Activated T-helper 2 cell treated with anti-CD3 and anti-CD28 coated beads, Interferon-gamma antibody, Interleukin-2, Interleukin-4, amounts not matched to agents 10 μg/mL and 5 μg/mL and 100 μg/mL, durations not matched to agents 14 hours and 24 hours and 36 hours (primary cell): ENCODE measurements around the gene PARVA. TPM values are rescaled to one million over a fixed set of nuclear protein-coding genes. Genes with fewer than 3 reads are reported as not detected.

Experiments used
- DNase-seq: peaks from one replicate; pipeline ENCODE4 v3.0.0; 2021; ENCODE audit warnings: low spot score
- H3K27ac Mint-ChIP-seq: one replicate; pipeline ENCODE4 v1.8.0; 2021; ENCODE audit warnings: mixed read lengths
- H3K27me3 Mint-ChIP-seq: one replicate; pipeline ENCODE4 v1.8.0; 2021; ENCODE audit warnings: low read depth, mixed read lengths
- H3K36me3 Mint-ChIP-seq: one replicate; pipeline ENCODE4 v1.8.0; 2021; ENCODE audit warnings: low read depth, mixed read lengths
- H3K4me1 Mint-ChIP-seq: one replicate; pipeline ENCODE4 v1.8.0; 2021; ENCODE audit warnings: low read depth, mixed read lengths
- H3K4me3 Mint-ChIP-seq: one replicate; pipeline ENCODE4 v1.8.0; 2021; ENCODE audit warnings: low read depth, mild to moderate bottlenecking, moderate library complexity, mixed read lengths
- H3K9me3 Mint-ChIP-seq: one replicate; pipeline ENCODE4 v1.8.0; 2021; ENCODE audit warnings: mixed read lengths
- intact Hi-C: fragments of 100-400 bp; cut with micrococcal nuclease; formaldehyde crosslinking; loops from one replicate; pipeline ENCODE4 v1.15.1; 2023
- total RNA-seq: library from RNA; stranded (reverse); gene quantifications from 2 replicates; pipeline ENCODE4 v1.2.3, GENCODE V29; 2022

The PARVA gene
- total RNA-seq, 1 donor from 2014 or later, result not detected

DNA sequence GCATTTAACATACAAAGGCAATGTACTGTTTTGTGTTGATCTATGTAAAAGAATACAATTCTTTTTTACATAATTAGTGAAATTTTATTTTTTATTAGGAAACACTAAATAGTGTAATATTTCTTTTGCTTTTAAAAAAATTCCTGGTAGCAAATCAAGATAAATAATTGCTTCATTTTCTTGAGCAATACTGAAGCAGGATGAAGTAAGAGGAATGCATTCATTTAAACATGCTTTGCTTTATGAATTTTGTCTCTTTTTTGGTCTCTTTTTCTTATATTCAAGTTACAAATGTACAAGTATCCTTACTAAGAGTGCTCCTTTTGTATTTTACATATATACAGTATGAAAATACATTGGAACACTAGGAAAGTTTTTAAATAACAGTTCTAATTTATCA lies 152.4 kb downstream of the PARVA start:
- H3K4me1 Mint-ChIP-seq, result no peaks in the 10 kb centered on the region
- no peaks in the 10 kb centered on the region for H3K36me3 Mint-ChIP-seq
- H3K9me3 Mint-ChIP-seq, result no peaks in the 10 kb centered on the region
- H3K27me3 Mint-ChIP-seq, result peaks cover 2% of the 10 kb centered on the region
- no peak for DNase-seq
- intact Hi-C loops, result no loop called here
- H3K27ac Mint-ChIP-seq, result no peak overlapping the region
- H3K4me3 Mint-ChIP-seq, result no peak overlapping the region

DNA sequence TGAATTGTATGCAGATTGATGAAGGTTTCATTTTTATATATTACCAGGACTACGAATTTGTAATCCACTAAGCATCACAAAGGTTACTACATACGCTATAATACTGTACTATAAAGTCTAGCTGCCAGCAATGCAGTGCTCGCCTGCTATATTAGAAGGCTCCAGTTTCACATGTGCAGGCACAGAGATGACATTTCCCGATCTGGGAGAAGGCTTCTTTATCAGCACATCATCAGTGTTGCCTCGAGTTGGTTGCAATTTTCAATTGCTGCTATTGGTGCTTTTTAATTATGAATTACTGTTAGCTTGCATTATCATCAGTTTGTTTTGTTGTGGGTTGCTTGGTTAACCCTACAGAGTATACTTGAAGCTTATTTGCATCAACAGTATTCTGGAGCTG lies 153.6 kb downstream of the PARVA start:
- Mint-ChIP-seq H3K27ac (no peak overlapping the region), H3K27me3 (peaks cover 2% of the 10 kb centered on the region), H3K9me3 (no peaks in the 10 kb centered on the region), H3K36me3 (no peaks in the 10 kb centered on the region), H3K4me3 (no peak overlapping the region), H3K4me1 (no peaks in the 10 kb centered on the region)
- intact Hi-C loops, result no loop called here
- no peak for DNase-seq

DNA sequence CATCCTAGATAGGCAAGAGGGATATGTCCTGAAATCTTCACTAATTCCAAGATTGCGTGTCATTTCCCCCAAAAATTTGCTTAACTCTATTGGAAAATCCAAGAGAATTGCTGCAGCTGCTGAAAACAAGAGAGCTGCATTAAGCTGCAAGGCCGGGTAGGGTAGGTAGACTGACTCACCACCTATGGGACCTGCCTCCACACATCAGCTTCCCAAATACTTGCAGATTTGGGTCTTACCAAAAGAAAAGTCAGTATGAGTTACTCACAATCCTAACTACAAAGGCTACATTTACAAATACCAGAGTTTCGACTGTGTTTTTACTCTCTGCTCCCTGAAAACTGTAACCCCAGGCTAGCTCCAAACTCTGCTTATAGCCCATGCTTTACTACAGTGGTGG lies 154.3 kb downstream of the PARVA start:
- no peak overlapping the region for H3K4me3 Mint-ChIP-seq
- H3K4me1 Mint-ChIP-seq, result no peaks in the 10 kb centered on the region
- intact Hi-C loops, result no loop called here
- DNase-seq, result no peak
- no peaks in the 10 kb centered on the region for H3K36me3 Mint-ChIP-seq
- no peak overlapping the region for H3K27ac Mint-ChIP-seq
- peaks cover 2% of the 10 kb centered on the region for H3K27me3 Mint-ChIP-seq
- H3K9me3 Mint-ChIP-seq, result no peaks in the 10 kb centered on the region

DNA sequence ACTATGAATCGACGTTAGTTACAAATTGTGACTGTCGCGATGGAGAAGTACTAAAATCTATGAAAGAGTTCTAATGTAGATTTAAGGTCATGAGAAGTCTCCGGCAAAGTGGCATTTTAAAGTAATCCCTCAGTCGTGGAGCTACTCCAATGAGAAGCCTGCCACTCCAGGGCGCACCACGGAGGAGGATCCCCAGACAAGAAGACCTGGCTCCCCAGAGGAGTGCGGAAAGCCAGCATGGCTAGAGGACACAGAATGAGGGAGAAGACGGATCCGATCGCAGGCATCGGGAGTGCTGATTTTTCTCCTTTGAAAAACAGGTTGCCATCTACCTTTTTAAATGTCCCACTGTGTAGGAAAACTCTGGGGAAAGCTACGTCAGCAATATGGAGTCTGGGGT lies 155.2 kb downstream of the PARVA start:
- Mint-ChIP-seq H3K4me3 (no peak overlapping the region), H3K27me3 (peaks cover 6% of the 10 kb centered on the region), H3K36me3 (no peaks in the 10 kb centered on the region), H3K4me1 (no peaks in the 10 kb centered on the region), H3K27ac (no peak overlapping the region), H3K9me3 (no peaks in the 10 kb centered on the region)
- intact Hi-C loops, result no loop called here
- DNase-seq, result no peak

DNA sequence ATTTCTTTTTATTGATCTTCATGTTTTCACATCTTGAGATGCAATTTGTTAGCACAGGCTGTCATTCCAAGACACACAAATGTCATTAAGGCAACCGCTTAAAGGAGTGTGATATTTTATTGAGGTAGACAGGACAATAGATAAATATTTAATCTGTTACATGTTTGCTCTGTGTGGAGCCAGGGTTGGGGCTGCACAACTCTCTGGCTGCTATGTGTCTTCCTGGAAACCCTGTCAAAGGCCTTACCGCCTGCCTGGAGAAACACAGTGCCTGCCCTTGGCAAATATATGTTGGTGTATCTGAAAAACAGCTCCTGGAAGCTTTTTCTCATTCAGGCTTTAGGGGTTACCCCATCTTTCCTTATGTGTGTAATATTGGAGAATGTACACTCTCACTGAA lies 157.2 kb downstream of the PARVA start:
- H3K27me3 Mint-ChIP-seq, result peaks cover 6% of the 10 kb centered on the region
- no peak overlapping the region for H3K27ac Mint-ChIP-seq
- intact Hi-C loops, result no loop called here
- H3K9me3 Mint-ChIP-seq, result no peaks in the 10 kb centered on the region
- no peaks in the 10 kb centered on the region for H3K4me1 Mint-ChIP-seq
- H3K36me3 Mint-ChIP-seq, result no peaks in the 10 kb centered on the region
- no peak overlapping the region for H3K4me3 Mint-ChIP-seq
- DNase-seq, result no peak

DNA sequence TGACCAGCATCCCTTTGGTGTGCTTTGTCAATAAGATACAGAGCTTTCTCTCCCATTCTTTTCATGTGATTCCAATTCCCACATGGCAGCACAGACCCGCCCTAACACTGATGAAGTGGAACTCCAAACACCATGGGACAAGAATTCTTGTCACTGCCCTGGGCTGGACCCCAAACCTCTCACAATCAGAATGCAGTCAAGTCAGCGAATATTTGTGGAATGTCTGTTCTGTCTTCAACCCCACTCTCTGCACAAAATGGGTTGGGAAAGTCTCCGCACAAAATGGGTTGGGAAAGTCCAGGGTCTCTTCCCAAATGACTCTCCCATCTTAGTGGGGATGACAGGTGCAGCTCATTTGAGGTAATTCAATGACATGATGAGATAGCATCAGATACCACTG lies 157.9 kb downstream of the PARVA start:
- Mint-ChIP-seq H3K4me3 (no peak overlapping the region), H3K4me1 (no peaks in the 10 kb centered on the region), H3K27ac (no peak overlapping the region), H3K36me3 (no peaks in the 10 kb centered on the region), H3K9me3 (no peaks in the 10 kb centered on the region), H3K27me3 (peaks cover 6% of the 10 kb centered on the region)
- intact Hi-C loops, result no loop called here
- no peak for DNase-seq

DNA sequence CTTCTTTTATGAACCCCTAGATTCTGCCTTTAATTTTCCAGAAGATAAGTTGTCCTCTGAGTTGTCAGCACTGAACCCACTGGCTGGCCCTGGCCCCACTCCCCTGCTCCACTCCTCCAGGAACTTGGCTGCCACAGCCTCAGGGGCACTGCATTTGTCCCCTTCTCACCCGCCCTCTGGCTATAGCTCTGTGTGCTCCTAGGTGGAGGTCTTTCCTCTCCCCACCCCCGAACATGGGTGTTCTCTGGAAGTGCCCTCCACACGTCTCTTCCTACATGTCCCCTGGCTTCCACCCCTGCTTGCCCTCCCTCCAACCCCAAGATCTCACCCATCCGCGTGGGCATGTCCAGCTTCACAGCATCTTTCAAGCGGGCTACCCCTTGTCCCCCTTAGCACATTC lies 159.2 kb downstream of the PARVA start:
- intact Hi-C loops, result no loop called here
- peaks cover 4% of the 10 kb centered on the region for H3K27me3 Mint-ChIP-seq
- H3K27ac Mint-ChIP-seq, result no peak overlapping the region
- no peak overlapping the region for H3K4me3 Mint-ChIP-seq
- no peak for DNase-seq
- no peaks in the 10 kb centered on the region for H3K4me1 Mint-ChIP-seq
- H3K9me3 Mint-ChIP-seq, result no peaks in the 10 kb centered on the region
- H3K36me3 Mint-ChIP-seq, result no peaks in the 10 kb centered on the region

DNA sequence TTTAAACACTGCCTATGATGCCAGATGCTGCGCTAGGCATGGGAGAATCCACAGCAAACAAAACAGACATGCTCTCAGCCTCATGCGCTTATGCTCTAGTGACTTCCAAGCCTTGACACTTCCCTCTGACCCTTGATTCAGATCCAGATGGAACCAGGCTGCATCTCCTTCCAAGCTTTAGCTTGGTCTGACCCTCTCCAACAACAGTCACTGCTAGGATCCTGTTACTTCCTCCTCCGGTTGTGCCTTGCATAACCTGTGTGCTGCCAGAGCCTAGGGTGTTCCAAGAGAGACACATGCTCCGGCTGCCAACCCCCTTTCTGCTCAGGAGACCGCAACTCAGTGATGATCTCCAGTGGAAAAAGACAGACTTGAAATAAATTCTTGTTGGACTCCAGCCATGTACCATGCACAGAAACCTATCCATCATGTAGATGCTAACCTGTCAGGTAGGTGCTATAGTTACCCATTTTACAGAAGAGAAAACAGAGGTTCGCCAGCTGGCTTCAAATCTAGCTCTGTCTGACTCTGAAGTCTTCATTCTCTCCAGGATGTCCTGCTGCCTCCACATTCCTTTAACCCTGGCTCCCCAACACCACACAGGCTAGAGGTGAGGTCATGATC lies 160.5 kb downstream of the PARVA start:
- Mint-ChIP-seq H3K4me1 (no peaks in the 10 kb centered on the region), H3K36me3 (no peaks in the 10 kb centered on the region), H3K27me3 (peaks cover 4% of the 10 kb centered on the region), H3K27ac (no peak overlapping the region), H3K9me3 (no peaks in the 10 kb centered on the region), H3K4me3 (no peak overlapping the region)
- no peak for DNase-seq
- intact Hi-C loops, result no loop called here

DNA sequence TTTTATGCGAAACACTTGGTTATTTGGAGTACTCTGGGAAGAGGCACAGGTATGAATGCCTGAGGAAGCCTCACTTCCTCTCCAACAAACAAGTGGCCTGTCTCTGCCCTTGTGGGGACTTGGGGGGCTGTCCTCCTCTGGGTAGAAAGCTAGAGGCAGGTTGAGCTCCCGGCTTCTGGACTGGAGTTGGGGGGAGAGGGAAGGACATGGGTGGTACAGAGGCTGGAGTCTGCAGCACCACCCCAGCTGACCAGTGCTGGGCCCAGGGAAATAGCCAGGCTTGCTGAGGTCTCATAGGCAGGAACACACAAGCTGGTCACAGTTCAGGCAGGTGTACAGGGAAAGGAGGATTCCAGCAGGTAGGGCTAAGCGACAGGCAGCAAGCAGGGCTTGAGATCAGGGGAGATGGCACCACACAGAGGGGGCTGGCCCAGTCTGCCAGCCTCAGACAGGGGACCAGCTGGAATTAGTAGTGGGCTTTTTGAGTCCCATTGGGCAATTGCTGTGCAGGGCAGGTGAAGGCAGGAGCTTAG lies 161.6 kb downstream of the PARVA start:
- H3K27me3 Mint-ChIP-seq, result peaks cover 4% of the 10 kb centered on the region

DNA sequence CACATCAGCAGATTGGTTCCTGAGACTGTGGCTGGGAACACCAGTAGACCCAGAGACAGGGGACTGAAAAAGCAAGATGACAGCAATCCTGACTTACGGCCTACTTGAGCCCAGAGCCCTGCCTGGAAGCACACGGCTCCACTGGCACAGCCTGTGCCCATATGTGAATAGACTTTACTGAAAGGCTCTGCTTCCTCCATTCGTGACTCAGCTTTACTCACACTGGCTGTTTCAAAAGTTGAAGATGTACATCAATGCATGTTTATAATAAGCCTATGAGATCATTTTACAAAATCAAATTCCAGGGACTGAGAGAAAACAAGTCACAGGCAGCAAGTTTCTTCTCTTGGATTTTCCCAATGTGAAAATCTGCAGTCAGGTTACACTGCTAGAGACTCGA lies 162.2 kb downstream of the PARVA start:
- H3K4me3 Mint-ChIP-seq, result no peak overlapping the region
- DNase-seq, result no peak
- H3K9me3 Mint-ChIP-seq, result no peaks in the 10 kb centered on the region
- intact Hi-C loops, result no loop called here
- no peaks in the 10 kb centered on the region for H3K4me1 Mint-ChIP-seq
- no peaks in the 10 kb centered on the region for H3K36me3 Mint-ChIP-seq
- peaks cover 4% of the 10 kb centered on the region for H3K27me3 Mint-ChIP-seq
- no peak overlapping the region for H3K27ac Mint-ChIP-seq

More for the DNA sequence above, 161.6 kb downstream of the PARVA start:
- Mint-ChIP-seq H3K4me1 (no peaks in the 10 kb centered on the region), H3K27ac (no peak overlapping the region), H3K9me3 (no peaks in the 10 kb centered on the region), H3K36me3 (no peaks in the 10 kb centered on the region), H3K4me3 (no peak overlapping the region)
- DNase-seq, result no peak
- intact Hi-C loops, result no loop called here

DNA sequence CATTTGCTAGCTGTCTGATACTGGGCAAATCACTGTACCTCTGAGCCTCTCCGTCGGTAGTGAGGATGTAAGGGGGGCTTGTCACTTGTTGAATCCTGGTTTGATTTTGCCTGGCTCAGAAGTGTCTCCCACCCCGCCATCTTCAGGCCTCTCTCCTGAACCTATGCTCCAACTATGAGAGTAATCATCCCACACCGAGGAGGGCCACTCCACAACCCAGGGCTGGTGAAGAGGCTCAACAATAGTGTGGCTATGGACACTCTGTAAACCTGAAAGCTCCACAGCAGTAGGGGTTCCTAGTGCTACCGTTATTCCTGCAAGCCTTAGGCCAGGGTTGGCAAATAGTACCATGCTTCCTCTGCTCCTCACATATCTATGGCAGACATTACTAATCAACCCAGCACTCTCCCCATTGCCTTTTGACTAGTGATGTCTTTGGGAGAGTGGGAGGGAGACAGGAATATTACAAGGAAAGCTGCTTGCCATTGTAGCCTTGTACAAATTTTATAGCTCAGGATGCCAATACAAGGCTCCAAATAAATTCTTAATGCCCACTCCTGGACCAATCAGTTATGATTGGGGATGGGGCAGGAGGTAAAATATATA lies 162.8 kb downstream of the PARVA start:
- H3K9me3 Mint-ChIP-seq, result no peaks in the 10 kb centered on the region
- peaks cover 4% of the 10 kb centered on the region for H3K27me3 Mint-ChIP-seq
- no peak overlapping the region for H3K4me3 Mint-ChIP-seq
- DNase-seq, result no peak
- intact Hi-C loops, result no loop called here
- H3K36me3 Mint-ChIP-seq, result no peaks in the 10 kb centered on the region
- H3K27ac Mint-ChIP-seq, result no peak overlapping the region
- H3K4me1 Mint-ChIP-seq, result no peaks in the 10 kb centered on the region

DNA sequence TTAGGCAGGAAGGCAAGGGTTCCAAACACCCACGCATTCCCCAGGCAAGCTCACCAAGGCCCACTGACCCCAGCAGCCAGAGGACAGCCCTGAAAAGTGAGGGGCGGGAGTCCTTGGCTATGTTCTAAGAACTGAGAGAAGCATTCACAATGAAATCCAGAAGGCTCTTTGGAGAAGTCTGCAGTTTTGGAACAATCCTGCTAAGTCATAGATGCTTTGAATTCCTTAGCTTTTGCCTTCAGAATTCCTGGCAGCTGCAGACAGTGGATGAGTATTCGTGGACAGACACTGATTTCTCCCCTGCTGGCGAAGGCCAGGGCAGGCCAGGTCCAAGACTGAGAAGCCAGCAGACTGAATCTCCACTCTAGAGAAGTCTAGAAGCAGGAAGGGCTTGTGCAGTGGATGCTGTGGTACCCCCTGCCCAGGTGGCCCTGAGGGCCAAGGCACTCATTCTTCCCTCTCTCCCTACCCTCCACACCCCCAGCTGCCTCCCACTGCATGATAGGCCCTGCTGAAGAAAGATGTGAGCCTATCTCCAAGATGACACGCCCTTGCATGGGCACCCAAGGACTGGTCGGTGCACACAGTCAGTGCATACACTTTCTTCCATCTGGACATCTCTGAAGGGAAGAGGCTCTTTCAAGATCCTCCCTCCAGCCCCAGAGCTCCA lies 163.7 kb downstream of the PARVA start:
- no peak overlapping the region for H3K4me3 Mint-ChIP-seq
- H3K36me3 Mint-ChIP-seq, result no peaks in the 10 kb centered on the region
- no peak overlapping the region for H3K27ac Mint-ChIP-seq
- DNase-seq, result no peak
- H3K9me3 Mint-ChIP-seq, result no peaks in the 10 kb centered on the region
- H3K27me3 Mint-ChIP-seq, result peaks cover 4% of the 10 kb centered on the region
- intact Hi-C loops, result no loop called here
- H3K4me1 Mint-ChIP-seq, result no peaks in the 10 kb centered on the region

DNA sequence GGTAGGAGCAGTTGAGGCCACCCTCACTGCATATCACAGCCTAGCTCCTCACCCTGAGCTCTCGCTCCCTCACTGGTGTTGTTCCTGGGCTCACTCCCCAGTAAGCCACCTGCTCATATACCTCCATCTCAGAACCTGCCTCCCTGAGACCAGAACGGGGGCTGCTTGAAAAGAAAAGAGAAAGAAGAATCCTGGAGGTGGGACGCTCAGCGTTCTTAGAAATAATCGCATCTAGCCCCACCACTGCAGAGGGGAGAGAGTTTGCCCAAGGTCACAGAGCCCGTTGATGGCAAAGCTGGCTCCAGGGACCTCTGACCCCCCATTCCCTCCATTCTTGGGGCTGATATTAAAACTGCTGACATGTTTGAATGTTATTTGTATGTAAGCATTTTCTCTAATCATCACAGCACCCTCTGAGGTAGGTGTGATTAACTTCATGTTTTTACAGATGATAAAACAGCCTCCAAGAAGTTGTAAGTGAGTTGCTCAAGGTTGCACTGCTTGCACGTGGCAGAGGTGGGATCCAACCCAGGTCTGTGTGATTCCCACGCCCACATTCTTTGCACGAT lies 164.3 kb downstream of the PARVA start:
- Mint-ChIP-seq H3K4me1 (no peaks in the 10 kb centered on the region), H3K27ac (no peak overlapping the region), H3K9me3 (no peaks in the 10 kb centered on the region), H3K27me3 (peaks cover 4% of the 10 kb centered on the region), H3K4me3 (no peak overlapping the region), H3K36me3 (no peaks in the 10 kb centered on the region)
- no peak for DNase-seq
- intact Hi-C loops, result no loop called here
